ENCODE measurements around the gene IL31RA. TPM values are rescaled to one million over a fixed set of nuclear protein-coding genes. Genes with fewer than 3 reads are reported as not detected.
A peak's percentile ranks its signal among the peaks of the same experiment; 100 is the strongest.

IL31RA gene
- polyA plus RNA-seq, 1 experiment = 1.9 TPM

- H3K27ac ChIP-seq (ENCODE audit: low read depth, low read length) = no peak overlapping the region
- POLR2A ChIA-PET = no interaction called here
- H3K4me3 ChIP-seq (ENCODE audit: low read depth, low read length) = no peak overlapping the region
- no peak for DNase-seq (ENCODE audit: low read depth, low spot score)
- no peaks in the 10 kb centered on the region for H3K27me3 ChIP-seq (ENCODE audit: control insufficient read depth, insufficient read depth, low read length)
- CTCF ChIA-PET = interaction anchor here (0.5 kb wide), 1 partner anchor 403 kb away, joined by 6 read pairs; no protein-coding TSS in a partner anchor
- TF ChIP-seq CTCF (IDR thresholded peaks at IDR 0.05; ENCODE audit: low read depth, low read length) = no peak
- H3K9me3 ChIP-seq (ENCODE audit: control insufficient read depth, insufficient read depth, low read length) = no peaks in the 10 kb centered on the region
These were observed 15.3 kb downstream of the IL31RA start for GRCh38 chr5:55866485-55866884.

- CTCF ChIA-PET = no interaction called here
- H3K27ac ChIP-seq (ENCODE audit: low read depth, low read length) = no peak overlapping the region
- POLR2A ChIA-PET = no interaction called here
These were observed 15.8 kb downstream of the IL31RA start for GRCh38 chr5:55866934-55867333.

GRCh38 chr5:55868846-55869245 lies 17.7 kb downstream of the IL31RA start:
- peak; percentile 91 for DNase-seq (ENCODE audit: low read depth, low spot score)
- Histone ChIP-seq H3K9me3 (ENCODE audit: control insufficient read depth, insufficient read depth, low read length) (no peaks in the 10 kb centered on the region), H3K27ac (ENCODE audit: low read depth, low read length) (no peak overlapping the region), H3K27me3 (ENCODE audit: control insufficient read depth, insufficient read depth, low read length) (no peaks in the 10 kb centered on the region), H3K4me3 (ENCODE audit: low read depth, low read length) (no peak overlapping the region)
- CTCF ChIA-PET = no interaction called here
- no peak for TF ChIP-seq CTCF (IDR thresholded peaks at IDR 0.05; ENCODE audit: low read depth, low read length)
- POLR2A ChIA-PET = interaction anchor here (1.0 kb wide), 2 partner anchors 18 to 53 kb away, joined by 4 to 6 read pairs; partner anchors contain the start of gene IL31RA

More at GRCh38 chr5:55866934-55867333, 15.8 kb downstream of the IL31RA start:
- no peaks in the 10 kb centered on the region for H3K27me3 ChIP-seq (ENCODE audit: control insufficient read depth, insufficient read depth, low read length)
- no peak for DNase-seq (ENCODE audit: low read depth, low spot score)
- H3K4me3 ChIP-seq (ENCODE audit: low read depth, low read length) = no peak overlapping the region
- no peaks in the 10 kb centered on the region for H3K9me3 ChIP-seq (ENCODE audit: control insufficient read depth, insufficient read depth, low read length)
- no peak for TF ChIP-seq CTCF (IDR thresholded peaks at IDR 0.05; ENCODE audit: low read depth, low read length)

GRCh38 chr5:55869847-55870246 lies 18.7 kb downstream of the IL31RA start:
- POLR2A ChIA-PET = no interaction called here
- H3K27ac ChIP-seq (ENCODE audit: low read depth, low read length) = no peak overlapping the region
- H3K9me3 ChIP-seq (ENCODE audit: control insufficient read depth, insufficient read depth, low read length) = no peaks in the 10 kb centered on the region
- no peak for DNase-seq (ENCODE audit: low read depth, low spot score)
- H3K27me3 ChIP-seq (ENCODE audit: control insufficient read depth, insufficient read depth, low read length) = no peaks in the 10 kb centered on the region
- TF ChIP-seq CTCF (IDR thresholded peaks at IDR 0.05; ENCODE audit: low read depth, low read length) = no peak
- CTCF ChIA-PET = no interaction called here
- no peak overlapping the region for H3K4me3 ChIP-seq (ENCODE audit: low read depth, low read length)

GRCh38 chr5:55873234-55873633 lies 22.1 kb downstream of the IL31RA start:
- no peak for TF ChIP-seq CTCF (IDR thresholded peaks at IDR 0.05; ENCODE audit: low read depth, low read length)
- ChIA-PET POLR2A (no interaction called here), CTCF (no interaction called here)
- H3K27me3 ChIP-seq (ENCODE audit: control insufficient read depth, insufficient read depth, low read length) = no peaks in the 10 kb centered on the region
- H3K4me3 ChIP-seq (ENCODE audit: low read depth, low read length) = no peak overlapping the region
- DNase-seq (ENCODE audit: low read depth, low spot score) = no peak
- H3K27ac ChIP-seq (ENCODE audit: low read depth, low read length) = no peak overlapping the region
- H3K9me3 ChIP-seq (ENCODE audit: control insufficient read depth, insufficient read depth, low read length) = no peaks in the 10 kb centered on the region

All from AG04450 (cell line).